ENCODE data around the gene TGIF1. TPM values are rescaled to one million over a fixed set of nuclear protein-coding genes. Genes with fewer than 3 reads are reported as not detected.

The TGIF1 gene
- total RNA-seq = 10 to 100 TPM; 68.0 to 80.6 TPM

- TF ChIP-seq, protein P1, sequence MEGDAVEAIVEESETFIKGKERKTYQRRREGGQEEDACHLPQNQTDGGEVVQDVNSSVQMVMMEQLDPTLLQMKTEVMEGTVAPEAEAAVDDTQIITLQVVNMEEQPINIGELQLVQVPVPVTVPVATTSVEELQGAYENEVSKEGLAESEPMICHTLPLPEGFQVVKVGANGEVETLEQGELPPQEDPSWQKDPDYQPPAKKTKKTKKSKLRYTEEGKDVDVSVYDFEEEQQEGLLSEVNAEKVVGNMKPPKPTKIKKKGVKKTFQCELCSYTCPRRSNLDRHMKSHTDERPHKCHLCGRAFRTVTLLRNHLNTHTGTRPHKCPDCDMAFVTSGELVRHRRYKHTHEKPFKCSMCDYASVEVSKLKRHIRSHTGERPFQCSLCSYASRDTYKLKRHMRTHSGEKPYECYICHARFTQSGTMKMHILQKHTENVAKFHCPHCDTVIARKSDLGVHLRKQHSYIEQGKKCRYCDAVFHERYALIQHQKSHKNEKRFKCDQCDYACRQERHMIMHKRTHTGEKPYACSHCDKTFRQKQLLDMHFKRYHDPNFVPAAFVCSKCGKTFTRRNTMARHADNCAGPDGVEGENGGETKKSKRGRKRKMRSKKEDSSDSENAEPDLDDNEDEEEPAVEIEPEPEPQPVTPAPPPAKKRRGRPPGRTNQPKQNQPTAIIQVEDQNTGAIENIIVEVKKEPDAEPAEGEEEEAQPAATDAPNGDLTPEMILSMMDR (IDR thresholded peaks at IDR 0.05) = no peak
- peak; percentile 92 for DNase-seq
- H3K9me3 ChIP-seq = no peaks in the 10 kb centered on the region
- H3K36me3 ChIP-seq = no peaks in the 10 kb centered on the region
- H3K9ac ChIP-seq (ENCODE audit: low read depth in 2 of 2, low read length in 2 of 2) = peak within 1 kb of the TSS; percentile 93 to 100
- peak within 1 kb of the TSS; percentile 68 for H3K4me3 ChIP-seq
- H3K27me3 ChIP-seq = no peaks in the 10 kb centered on the region
- intact Hi-C loops (cut with DNase I) = no loop called here
- peak within 1 kb of the TSS; percentile 100 for H3K27ac ChIP-seq
- peaks cover 8% of the 10 kb centered on the region for H3K4me1 ChIP-seq
Measured at GRCh38 chr18:3450012-3450798, at the start of gene TGIF1. Gene TGIF1 (plus strand): TSS chr18:3450172. CDS start chr18:3450490, 318 bp downstream.

DNA sequence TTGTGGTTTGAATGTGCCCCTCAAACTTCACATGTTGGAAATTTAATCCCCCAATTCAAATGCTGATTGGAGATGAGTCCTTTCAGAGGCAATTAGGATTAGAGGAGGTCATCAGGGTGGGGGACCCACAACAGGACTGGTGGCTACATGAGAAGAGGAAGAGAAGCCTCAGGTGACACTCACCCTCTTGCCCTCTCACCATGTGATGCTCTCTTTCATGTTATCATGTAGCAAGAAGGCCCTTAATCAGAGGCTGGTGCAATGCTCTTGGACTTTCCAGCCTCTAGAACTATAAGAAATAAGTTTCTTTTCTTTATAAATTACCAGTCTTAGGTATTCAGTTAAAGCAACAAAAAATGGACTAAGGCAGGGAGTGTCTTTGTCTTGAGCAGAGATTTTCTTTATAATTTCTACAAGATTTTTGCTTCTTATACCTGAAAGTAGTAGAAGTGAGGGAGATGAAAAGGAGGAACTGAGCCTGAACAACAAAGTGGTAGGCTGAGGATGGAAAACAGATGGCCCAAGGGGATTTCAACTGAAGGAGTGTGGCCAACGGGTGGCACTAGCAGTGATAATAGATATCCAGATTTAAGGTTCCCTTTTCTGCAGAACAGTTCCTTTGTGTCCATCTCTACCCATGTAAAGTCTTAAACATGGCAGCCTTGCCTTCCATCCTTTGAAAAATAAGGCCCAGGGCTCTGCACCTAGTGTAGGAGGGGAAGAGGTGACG is 49.2 kb upstream of the TGIF1 start:
- intact Hi-C loops (cut with DNase I) = no loop called here
- no peak overlapping the region for H3K27ac ChIP-seq

DNA sequence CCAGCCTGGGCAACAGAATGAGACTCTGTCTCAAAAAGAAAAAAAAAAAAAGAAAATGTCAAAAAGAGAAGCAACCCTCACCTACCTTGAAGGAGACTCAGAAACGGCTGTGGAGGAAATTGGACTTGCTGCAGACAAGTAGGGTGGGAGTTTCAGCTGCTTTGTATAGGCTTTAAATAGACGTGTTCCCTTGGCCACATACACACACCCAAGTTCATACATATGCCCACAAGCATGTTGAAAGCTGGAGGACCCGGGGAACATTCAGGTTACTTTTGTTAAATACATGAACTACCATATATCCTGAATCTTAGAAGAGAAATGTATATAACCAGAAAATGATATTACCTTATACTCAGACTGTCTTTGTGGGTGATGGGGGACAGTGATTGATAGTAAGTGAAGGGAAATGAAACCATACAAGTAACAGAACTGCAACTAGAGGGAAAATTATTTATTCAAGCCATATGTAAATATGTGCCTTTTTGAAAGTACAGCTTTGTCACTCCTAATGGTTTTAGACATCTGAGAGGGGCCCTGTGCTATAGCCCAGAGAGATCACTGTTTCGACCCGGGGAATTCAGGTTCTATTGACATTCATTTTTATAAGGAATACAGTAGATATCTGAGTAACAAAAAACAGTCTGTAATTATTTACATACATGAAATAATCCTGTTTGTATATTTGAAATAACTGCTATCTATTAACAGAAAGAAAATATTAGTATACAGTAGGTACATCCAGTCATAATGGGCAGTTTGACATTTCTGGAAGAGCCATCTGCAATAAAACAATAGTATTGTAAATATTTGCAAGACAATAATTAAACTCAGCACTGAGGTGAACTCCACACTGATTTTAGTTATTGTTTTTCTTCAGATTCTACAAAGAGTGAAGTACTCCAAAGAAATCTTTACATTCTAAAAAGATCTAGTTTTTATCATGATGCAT is 48.0 kb upstream of the TGIF1 start:
- Histone ChIP-seq H3K27ac (no peak overlapping the region), H3K9me3 (no peaks in the 10 kb centered on the region), H3K9ac (ENCODE audit: low read depth in 2 of 2, low read length in 2 of 2) (no peak overlapping the region), H3K4me1 (no peaks in the 10 kb centered on the region), H3K27me3 (no peaks in the 10 kb centered on the region), H3K36me3 (no peaks in the 10 kb centered on the region), H3K4me3 (no peak overlapping the region)
- TF ChIP-seq, protein P1 (IDR thresholded peaks at IDR 0.05) = no peak
- intact Hi-C loops (cut with DNase I) = no loop called here
- DNase-seq = no peak

More for the DNA sequence above, 49.2 kb upstream of the TGIF1 start:
- no peaks in the 10 kb centered on the region for H3K27me3 ChIP-seq
- H3K9me3 ChIP-seq = no peaks in the 10 kb centered on the region
- H3K36me3 ChIP-seq = no peaks in the 10 kb centered on the region
- TF ChIP-seq, protein P1 (IDR thresholded peaks at IDR 0.05) = no peak
- H3K9ac ChIP-seq (ENCODE audit: low read depth in 2 of 2, low read length in 2 of 2) = no peak overlapping the region
- H3K4me1 ChIP-seq = no peaks in the 10 kb centered on the region
- H3K4me3 ChIP-seq = no peak overlapping the region
- DNase-seq = no peak

- TF ChIP-seq, protein P1 (IDR thresholded peaks at IDR 0.05) = no peak
- Histone ChIP-seq H3K9me3 (no peaks in the 10 kb centered on the region), H3K27ac (no peak overlapping the region), H3K4me3 (no peak overlapping the region), H3K4me1 (no peaks in the 10 kb centered on the region), H3K9ac (ENCODE audit: low read depth in 2 of 2, low read length in 2 of 2) (no peak overlapping the region), H3K27me3 (no peaks in the 10 kb centered on the region), H3K36me3 (no peaks in the 10 kb centered on the region)
- no peak for DNase-seq
- intact Hi-C loops (cut with DNase I) = no loop called here
Measured at GRCh38 chr18:3402982-3403451, 47.0 kb upstream of the TGIF1 start.

- DNase-seq = no peak
- Histone ChIP-seq H3K27me3 (no peaks in the 10 kb centered on the region), H3K36me3 (no peaks in the 10 kb centered on the region), H3K4me3 (no peak overlapping the region), H3K9ac (ENCODE audit: low read depth in 2 of 2, low read length in 2 of 2) (no peak overlapping the region), H3K4me1 (no peaks in the 10 kb centered on the region), H3K27ac (no peak overlapping the region), H3K9me3 (no peaks in the 10 kb centered on the region)
- intact Hi-C loops (cut with DNase I) = no loop called here
- TF ChIP-seq, protein P1 (IDR thresholded peaks at IDR 0.05) = no peak
Measured at GRCh38 chr18:3405713-3406112, 44.3 kb upstream of the TGIF1 start.
